ENCODE measurements around the gene UMODL1. TPM values are rescaled to one million over a fixed set of nuclear protein-coding genes. Genes with fewer than 3 reads are reported as not detected.

Gene UMODL1
- polyA plus RNA-seq, 3 donors = not detected

DNA sequence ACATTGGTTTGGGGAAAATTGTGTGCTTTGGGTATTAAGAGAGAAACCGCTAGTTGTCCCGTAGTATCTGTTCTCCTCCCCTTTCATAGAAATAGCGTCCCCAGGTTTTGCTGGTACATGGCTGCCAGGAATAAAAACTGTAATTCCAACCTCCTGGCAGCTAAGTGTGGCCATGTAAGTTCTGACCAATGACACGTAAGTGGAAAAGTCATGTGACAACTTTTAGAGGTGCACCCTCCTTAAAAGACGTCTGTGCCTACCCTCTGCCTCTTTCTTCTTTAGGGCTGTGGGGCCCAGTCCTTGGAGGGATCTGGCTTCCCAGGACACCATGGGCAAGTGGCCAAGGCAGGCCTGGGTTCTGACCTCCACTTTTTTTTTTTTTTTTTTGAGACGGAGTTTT is 59.3 kb downstream of the UMODL1 start:
- H3K79me2 ChIP-seq (ENCODE audit: insufficient read depth, low read length) = no peaks in the 10 kb centered on the region
- no peaks in the 10 kb centered on the region for H4K20me1 ChIP-seq (ENCODE audit: insufficient read depth, low read length)
- no peaks in the 10 kb centered on the region for H3K27me3 ChIP-seq (ENCODE audit: control insufficient read depth in 2 of 2, insufficient read depth in 2 of 2, low read length in 2 of 2)
- no peak overlapping the region for H3K27ac Mint-ChIP-seq
- no peaks in the 10 kb centered on the region for H3K9me3 ChIP-seq (replicated peaks in 1 of 2; ENCODE audit: control insufficient read depth in 1 of 2, insufficient read depth in 1 of 2, low read length in 2 of 2)
- H3K36me3 Mint-ChIP-seq = no peaks in the 10 kb centered on the region
- no peak overlapping the region for H3K9ac ChIP-seq (ENCODE audit: insufficient read depth, low read length, poor library complexity, severe bottlenecking)
- no peak overlapping the region for H3K4me3 ChIP-seq (replicated peaks in 1 of 3; ENCODE audit: low read depth in 2 of 3, low read length in 3 of 3)
- no peak overlapping the region for H3K4me2 ChIP-seq (replicated peaks; ENCODE audit: extremely low read depth, low read length, poor library complexity, severe bottlenecking)
- no peak overlapping the region for H3K4me3 Mint-ChIP-seq
- no peaks in the 10 kb centered on the region for H3K9me3 Mint-ChIP-seq
- no peak for DNase-seq
- no peak overlapping the region for H2AFZ ChIP-seq (ENCODE audit: insufficient read depth, low read depth, low read length, poor library complexity, severe bottlenecking)
- H3K27ac ChIP-seq (ENCODE audit: low read depth in 1 of 2, low read length in 2 of 2) = no peak overlapping the region
- 78% methylated on average over 2 of the region's 6 CpGs for WGBS (ENCODE audit: insufficient coverage)
- TF ChIP-seq, protein P1, sequence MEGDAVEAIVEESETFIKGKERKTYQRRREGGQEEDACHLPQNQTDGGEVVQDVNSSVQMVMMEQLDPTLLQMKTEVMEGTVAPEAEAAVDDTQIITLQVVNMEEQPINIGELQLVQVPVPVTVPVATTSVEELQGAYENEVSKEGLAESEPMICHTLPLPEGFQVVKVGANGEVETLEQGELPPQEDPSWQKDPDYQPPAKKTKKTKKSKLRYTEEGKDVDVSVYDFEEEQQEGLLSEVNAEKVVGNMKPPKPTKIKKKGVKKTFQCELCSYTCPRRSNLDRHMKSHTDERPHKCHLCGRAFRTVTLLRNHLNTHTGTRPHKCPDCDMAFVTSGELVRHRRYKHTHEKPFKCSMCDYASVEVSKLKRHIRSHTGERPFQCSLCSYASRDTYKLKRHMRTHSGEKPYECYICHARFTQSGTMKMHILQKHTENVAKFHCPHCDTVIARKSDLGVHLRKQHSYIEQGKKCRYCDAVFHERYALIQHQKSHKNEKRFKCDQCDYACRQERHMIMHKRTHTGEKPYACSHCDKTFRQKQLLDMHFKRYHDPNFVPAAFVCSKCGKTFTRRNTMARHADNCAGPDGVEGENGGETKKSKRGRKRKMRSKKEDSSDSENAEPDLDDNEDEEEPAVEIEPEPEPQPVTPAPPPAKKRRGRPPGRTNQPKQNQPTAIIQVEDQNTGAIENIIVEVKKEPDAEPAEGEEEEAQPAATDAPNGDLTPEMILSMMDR (IDR thresholded peaks at IDR 0.05) = no peak
- no peaks in the 10 kb centered on the region for H3K36me3 ChIP-seq (replicated peaks in 1 of 2; ENCODE audit: control insufficient read depth in 1 of 2, insufficient read depth in 2 of 2, low read length in 2 of 2)
- intact Hi-C loops (cut with micrococcal nuclease) = no loop called here
- H3K4me1 ChIP-seq (ENCODE audit: control insufficient read depth in 1 of 2, insufficient read depth in 2 of 2, low read length in 2 of 2) = peaks cover 16 to 18% of the 10 kb centered on the region in 2 donors
- peaks cover 17% of the 10 kb centered on the region for H3K4me1 Mint-ChIP-seq
- H3K27me3 Mint-ChIP-seq (ENCODE audit: low read depth in 3 of 3) = peaks cover 2 to 9% (median 3%) of the 10 kb centered on the region in 3 donors

DNA sequence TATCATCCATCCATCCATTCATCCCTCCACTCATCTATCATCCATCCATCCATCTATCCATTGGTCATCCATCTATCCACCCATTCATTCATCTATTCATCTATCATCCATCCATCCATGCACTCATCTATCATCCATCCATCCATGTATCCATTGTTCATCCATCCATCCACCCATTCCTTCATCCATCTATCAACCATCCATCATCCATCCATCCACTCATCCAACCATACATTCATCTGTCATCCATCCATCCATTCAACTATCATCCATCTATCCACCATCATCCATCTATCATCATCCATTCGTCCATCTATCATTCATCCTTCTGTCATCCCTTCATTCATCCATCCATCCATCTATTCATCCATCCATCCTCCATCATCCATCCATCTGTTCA is 61.1 kb downstream of the UMODL1 start:
- Histone ChIP-seq H3K4me3 (replicated peaks in 1 of 3; ENCODE audit: low read depth in 2 of 3, low read length in 3 of 3) (no peak overlapping the region), H3K9me3 (replicated peaks in 1 of 2; ENCODE audit: control insufficient read depth in 1 of 2, insufficient read depth in 1 of 2, low read length in 2 of 2) (no peaks in the 10 kb centered on the region), H2AFZ (ENCODE audit: insufficient read depth, low read depth, low read length, poor library complexity, severe bottlenecking) (no peak overlapping the region), H3K27ac (ENCODE audit: low read depth in 1 of 2, low read length in 2 of 2) (no peak overlapping the region), H4K20me1 (ENCODE audit: insufficient read depth, low read length) (no peaks in the 10 kb centered on the region), H3K79me2 (ENCODE audit: insufficient read depth, low read length) (no peaks in the 10 kb centered on the region), H3K9ac (ENCODE audit: insufficient read depth, low read length, poor library complexity, severe bottlenecking) (no peak overlapping the region), H3K27me3 (ENCODE audit: control insufficient read depth in 2 of 2, insufficient read depth in 2 of 2, low read length in 2 of 2) (no peaks in the 10 kb centered on the region), H3K36me3 (replicated peaks in 1 of 2; ENCODE audit: control insufficient read depth in 1 of 2, insufficient read depth in 2 of 2, low read length in 2 of 2) (no peaks in the 10 kb centered on the region), H3K4me2 (replicated peaks; ENCODE audit: extremely low read depth, low read length, poor library complexity, severe bottlenecking) (no peak overlapping the region), H3K4me1 (ENCODE audit: control insufficient read depth in 1 of 2, insufficient read depth in 2 of 2, low read length in 2 of 2) (peaks cover 0 to under 1% of the 10 kb centered on the region in 2 donors)
- H3K27ac Mint-ChIP-seq = no peak overlapping the region
- intact Hi-C loops (cut with micrococcal nuclease) = no loop called here
- TF ChIP-seq, protein P1 (IDR thresholded peaks at IDR 0.05) = no peak
- 0% methylated on average over 1 of the region's 1 CpG for WGBS (ENCODE audit: insufficient coverage)
- no peaks in the 10 kb centered on the region for H3K36me3 Mint-ChIP-seq
- no peak for DNase-seq
- peaks cover 1 to 7% (median 6%) of the 10 kb centered on the region in 3 donors for H3K27me3 Mint-ChIP-seq (ENCODE audit: low read depth in 3 of 3)
- no peaks in the 10 kb centered on the region for H3K4me1 Mint-ChIP-seq
- H3K4me3 Mint-ChIP-seq = no peak overlapping the region
- no peaks in the 10 kb centered on the region for H3K9me3 Mint-ChIP-seq
